ENCODE measurements around the gene TRNP1. TPM values are rescaled to one million over a fixed set of nuclear protein-coding genes. Genes with fewer than 3 reads are reported as not detected.

Gene TRNP1
- total RNA-seq: 94.1 and 133 TPM in 2 replicates

GRCh38 chr1:26993237-26994019 is at the start of gene TRNP1:
Gene TRNP1, plus strand, starts transcription at chr1:26993692. Its CDS starts 95 bp downstream, at chr1:26993787.

GRCh38 chr1:26959722-26960624 is 33.5 kb upstream of the TRNP1 start, which contains the start of gene KDF1:
Gene KDF1, minus strand, starts transcription at chr1:26960468. Its CDS starts 8,088 bp downstream, at chr1:26952380.

Other genes with a start within 250 kb of the TRNP1 start
- gene PIGV, start 205.7 kb upstream of the TRNP1 start, total RNA-seq: 10.2 and 16.9 TPM in 2 replicates
- 8.7 and 11.6 TPM in 2 replicates for gene ZDHHC18, start 167.0 kb upstream of the TRNP1 start, total RNA-seq
- 1,687 and 1,807 TPM in 2 replicates for gene SFN, start 130.5 kb upstream of the TRNP1 start, total RNA-seq
- 6.6 and 8.8 TPM in 2 replicates for gene GPN2, start 103.4 kb upstream of the TRNP1 start, total RNA-seq
- gene GPATCH3, start 93.2 kb upstream of the TRNP1 start, total RNA-seq: 4.0 and 6.3 TPM in 2 replicates
- gene NR0B2, start 79.7 kb upstream of the TRNP1 start, total RNA-seq: not detected in 2 replicates
- 54.4 and 117 TPM in 2 replicates for gene NUDC, start 71.9 kb upstream of the TRNP1 start, total RNA-seq
- gene KDF1, start 33.2 kb upstream of the TRNP1 start, total RNA-seq: 24.8 and 26.9 TPM in 2 replicates
- 18.5 and 40.2 TPM in 2 replicates for gene TENT5B, start 19.2 kb downstream of the TRNP1 start, total RNA-seq
- gene SLC9A1, start 161.4 kb downstream of the TRNP1 start, total RNA-seq: 24.7 and 34.0 TPM in 2 replicates
- 12.6 and 21.2 TPM in 2 replicates for gene WDTC1, start 240.9 kb downstream of the TRNP1 start, total RNA-seq

Measured in hair follicular keratinocyte (primary cell).